ENCODE measurements around the gene SLC22A23. TPM values are rescaled to one million over a fixed set of nuclear protein-coding genes. Genes with fewer than 3 reads are reported as not detected.

Gene SLC22A23
- total and polyA plus RNA-seq, 2 experiments from 2014 or later = 2.4 to 7.3 TPM

DNA sequence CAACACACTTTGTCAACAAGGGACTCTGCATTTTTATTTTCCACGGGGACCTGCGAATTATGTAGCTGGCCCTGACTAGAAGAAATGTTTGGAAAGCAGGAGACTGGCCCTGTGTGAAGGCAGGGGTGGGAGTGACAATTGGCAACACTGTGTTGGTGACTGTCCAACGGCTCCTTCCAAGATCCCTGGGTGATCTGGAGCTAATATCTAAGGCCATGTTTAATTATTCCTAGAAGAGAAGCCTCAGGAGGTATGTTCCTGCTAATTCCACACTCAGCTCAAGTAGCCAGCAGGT is 13.7 kb downstream of the SLC22A23 start:
- Histone ChIP-seq H3K9me3 (ENCODE audit: low read depth) (no peaks in the 10 kb centered on the region), H3K9me2 (ENCODE audit: insufficient read depth) (no peaks in the 10 kb centered on the region), H3F3A (ENCODE audit: insufficient read depth) (peaks cover 10% of the 10 kb centered on the region; the same call in 1 of the 2 replicates), H3K36me3 (ENCODE audit: low read depth) (no peaks in the 10 kb centered on the region), H3K9ac (no peak overlapping the region), H2AFZ (no peak overlapping the region), H3K27me3 (replicated peaks; ENCODE audit: insufficient read depth) (no peaks in the 10 kb centered on the region), H3K4me2 (ENCODE audit: unreplicated experiment) (no peak overlapping the region), H3K79me2 (ENCODE audit: insufficient read depth) (peaks cover 37% of the 10 kb centered on the region), H3K4me1 (ENCODE audit: insufficient read depth) (peaks cover 15% of the 10 kb centered on the region), H3K4me3 (no peak overlapping the region), H4K20me1 (ENCODE audit: insufficient read depth) (no peaks in the 10 kb centered on the region), H3K27ac (no peak overlapping the region)
- TF ChIP-seq EZH2 (IDR thresholded peaks at IDR 0.05; ENCODE audit: insufficient read depth, poor library complexity, severe bottlenecking) = no peak
- no peak for TF ChIP-seq EZH2phosphoT487 (IDR thresholded peaks at IDR 0.05; ENCODE audit: insufficient read depth, low read depth)
- WGBS, 2 experiments (ENCODE audit: low coverage in 1 of 2, low lambda C conversion rate in 2 of 2, missing lambda C conversion rate in 2 of 2) = 16 to 24% methylated on average over 3 of the region's 3 CpGs
- no peak for DNase-seq
- in situ Hi-C loops (cut with MboI) = no loop called here

DNA sequence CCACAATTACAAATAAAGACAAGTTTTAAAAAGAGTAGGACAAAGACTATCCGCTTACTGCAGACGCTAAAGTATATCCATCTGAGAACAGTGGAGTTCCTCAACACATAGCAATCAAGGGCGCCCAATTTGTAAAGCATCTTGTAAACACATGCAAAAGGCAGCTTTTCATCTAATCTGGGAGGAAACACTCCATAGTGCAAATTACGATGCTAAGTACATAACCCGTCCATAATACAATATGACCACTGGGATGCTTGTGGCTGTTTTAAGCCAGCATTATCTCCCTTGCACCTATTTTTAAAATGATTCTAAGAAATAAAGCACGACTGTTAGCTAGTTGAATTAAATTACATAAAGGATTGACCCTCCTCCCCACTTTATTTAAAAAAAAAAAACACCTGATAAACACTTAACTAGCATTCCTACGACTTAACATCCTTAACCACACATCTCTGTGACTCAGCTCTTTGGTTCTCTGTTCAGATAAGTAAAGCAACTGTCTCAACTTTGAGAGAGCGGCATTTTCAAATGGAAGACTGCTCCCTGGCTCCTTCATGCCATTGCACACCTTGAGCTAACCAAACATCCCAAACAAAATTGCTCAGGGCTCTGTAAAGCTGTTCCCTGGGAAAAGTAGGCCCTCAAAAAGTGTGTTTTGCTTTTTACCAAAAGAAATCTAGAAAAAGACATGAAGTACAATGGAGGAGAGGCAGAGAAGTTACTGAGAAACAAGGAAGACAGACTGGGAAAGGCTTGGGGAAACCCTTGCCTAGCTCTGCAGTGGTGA is 14.2 kb downstream of the SLC22A23 start:
- Histone ChIP-seq H3K27me3 (replicated peaks; ENCODE audit: insufficient read depth) (no peaks in the 10 kb centered on the region), H3K9me3 (ENCODE audit: low read depth) (no peaks in the 10 kb centered on the region), H3K27ac (no peak overlapping the region), H3F3A (ENCODE audit: insufficient read depth) (peaks cover 10% of the 10 kb centered on the region; the same call in 1 of the 2 replicates), H3K79me2 (ENCODE audit: insufficient read depth) (peaks cover 37% of the 10 kb centered on the region), H3K9me2 (ENCODE audit: insufficient read depth) (no peaks in the 10 kb centered on the region), H2AFZ (no peak overlapping the region), H3K4me2 (ENCODE audit: unreplicated experiment) (no peak overlapping the region), H3K36me3 (ENCODE audit: low read depth) (no peaks in the 10 kb centered on the region), H3K4me3 (no peak overlapping the region), H3K9ac (no peak overlapping the region), H4K20me1 (ENCODE audit: insufficient read depth) (no peaks in the 10 kb centered on the region), H3K4me1 (ENCODE audit: insufficient read depth) (peaks cover 19% of the 10 kb centered on the region)
- in situ Hi-C loops (cut with MboI) = no loop called here
- TF ChIP-seq EZH2phosphoT487 (IDR thresholded peaks at IDR 0.05; ENCODE audit: insufficient read depth, low read depth) (no peak), EZH2 (IDR thresholded peaks at IDR 0.05; ENCODE audit: insufficient read depth, poor library complexity, severe bottlenecking) (no peak)
- WGBS, 2 experiments (ENCODE audit: low coverage in 1 of 2, low lambda C conversion rate in 2 of 2, missing lambda C conversion rate in 2 of 2) = 81 to 82% methylated on average over 8 of the region's 8 CpGs
- peak; percentile 67 for DNase-seq

DNA sequence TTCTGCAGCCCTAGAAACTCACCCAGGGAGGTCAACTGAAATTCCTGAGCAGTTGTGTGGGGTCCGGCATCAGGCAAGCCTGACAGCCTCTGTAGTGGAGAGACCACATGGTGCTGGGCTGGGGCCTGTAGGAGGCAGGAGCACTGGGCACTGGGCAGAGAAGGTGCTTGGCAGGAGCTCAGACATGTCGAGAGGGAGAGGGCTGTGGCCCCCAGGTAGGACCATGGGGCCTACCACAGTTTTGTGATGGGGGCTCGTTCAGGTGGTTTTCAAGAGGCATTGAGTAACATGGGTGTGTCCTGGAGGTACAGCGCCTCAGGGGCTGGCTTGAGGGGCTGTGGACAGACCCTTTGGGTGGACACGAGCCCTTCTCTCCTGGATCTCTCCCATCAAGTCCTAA is 15.9 kb downstream of the SLC22A23 start:
- Histone ChIP-seq H4K20me1 (ENCODE audit: insufficient read depth) (no peaks in the 10 kb centered on the region), H3K4me3 (no peak overlapping the region), H2AFZ (no peak overlapping the region), H3K36me3 (ENCODE audit: low read depth) (no peaks in the 10 kb centered on the region), H3F3A (ENCODE audit: insufficient read depth) (peaks cover 10% of the 10 kb centered on the region; the same call in 1 of the 2 replicates), H3K4me2 (ENCODE audit: unreplicated experiment) (no peak overlapping the region), H3K27me3 (replicated peaks; ENCODE audit: insufficient read depth) (no peaks in the 10 kb centered on the region), H3K79me2 (ENCODE audit: insufficient read depth) (peaks cover 31% of the 10 kb centered on the region), H3K9ac (no peak overlapping the region), H3K4me1 (ENCODE audit: insufficient read depth) (peaks cover 19% of the 10 kb centered on the region), H3K27ac (no peak overlapping the region), H3K9me2 (ENCODE audit: insufficient read depth) (no peaks in the 10 kb centered on the region), H3K9me3 (ENCODE audit: low read depth) (no peaks in the 10 kb centered on the region)
- WGBS, 2 experiments (ENCODE audit: low coverage in 1 of 2, low lambda C conversion rate in 2 of 2, missing lambda C conversion rate in 2 of 2) = 87 to 98% methylated on average over 5 of the region's 5 CpGs
- TF ChIP-seq EZH2 (IDR thresholded peaks at IDR 0.05; ENCODE audit: insufficient read depth, poor library complexity, severe bottlenecking) = no peak
- no peak for TF ChIP-seq EZH2phosphoT487 (IDR thresholded peaks at IDR 0.05; ENCODE audit: insufficient read depth, low read depth)
- in situ Hi-C loops (cut with MboI) = no loop called here
- no peak for DNase-seq

DNA sequence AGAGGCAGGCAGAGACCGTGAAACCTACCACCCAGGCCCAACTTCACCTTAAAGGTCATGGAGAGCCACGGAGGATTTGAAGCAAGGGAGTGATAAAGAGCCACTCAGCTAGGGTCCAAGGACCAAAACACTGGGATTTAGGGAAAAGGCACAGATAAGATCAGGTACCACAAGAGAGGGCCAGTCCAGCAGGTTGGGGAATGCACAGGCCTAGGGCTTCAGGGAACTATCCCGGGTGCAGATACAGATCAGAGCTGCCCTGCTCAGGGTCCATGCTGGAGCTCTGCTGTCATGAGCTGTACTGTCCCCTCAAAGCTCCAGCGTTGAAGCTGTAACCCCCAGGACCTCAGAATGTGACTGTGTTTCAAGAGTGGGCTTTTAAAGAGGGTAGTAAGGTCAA is 16.9 kb downstream of the SLC22A23 start:
- in situ Hi-C loops (cut with MboI) = no loop called here
- WGBS, 2 experiments (ENCODE audit: low coverage in 1 of 2, low lambda C conversion rate in 2 of 2, missing lambda C conversion rate in 2 of 2) = 73 to 79% methylated on average over 4 of the region's 4 CpGs

More for the DNA sequence above, 16.9 kb downstream of the SLC22A23 start:
- H3K9me3 ChIP-seq (ENCODE audit: low read depth) = no peaks in the 10 kb centered on the region
- H3K9me2 ChIP-seq (ENCODE audit: insufficient read depth) = no peaks in the 10 kb centered on the region
- DNase-seq = no peak
- H3K4me3 ChIP-seq = no peak overlapping the region
- no peaks in the 10 kb centered on the region for H4K20me1 ChIP-seq (ENCODE audit: insufficient read depth)
- peaks cover 10% of the 10 kb centered on the region; the same call in 1 of the 2 replicates for H3F3A ChIP-seq (ENCODE audit: insufficient read depth)
- TF ChIP-seq EZH2phosphoT487 (IDR thresholded peaks at IDR 0.05; ENCODE audit: insufficient read depth, low read depth) (no peak), EZH2 (IDR thresholded peaks at IDR 0.05; ENCODE audit: insufficient read depth, poor library complexity, severe bottlenecking) (no peak)
- no peak overlapping the region for H2AFZ ChIP-seq
- H3K4me2 ChIP-seq (ENCODE audit: unreplicated experiment) = no peak overlapping the region
- H3K9ac ChIP-seq = no peak overlapping the region
- no peaks in the 10 kb centered on the region for H3K27me3 ChIP-seq (replicated peaks; ENCODE audit: insufficient read depth)
- H3K36me3 ChIP-seq (ENCODE audit: low read depth) = no peaks in the 10 kb centered on the region
- H3K4me1 ChIP-seq (ENCODE audit: insufficient read depth) = peaks cover 19% of the 10 kb centered on the region
- H3K27ac ChIP-seq = no peak overlapping the region
- H3K79me2 ChIP-seq (ENCODE audit: insufficient read depth) = peaks cover 31% of the 10 kb centered on the region
